HepG2 (cell line): Measurements from ENCODE around the gene LXN. TPM values are rescaled to one million over a fixed set of nuclear protein-coding genes. Genes with fewer than 3 reads are reported as not detected.

Source experiments
- ATAC-seq: fragments of 200-7000 bp; cut with Tn5 transposase; 3 replicates; pipeline ENCODE4 v1.9.1; 2020; ENCODE audit warnings: mild to moderate bottlenecking, moderate library complexity
- BruUV-seq: library from RNA; stranded (reverse); fragments of 400-500 nt; replicated peaks from 2 replicates; lab custom pipeline; 2021; lab: Mats Ljungman, UMichigan
- CTCF ChIA-PET: fragments of 300-600 bp; formaldehyde crosslinking; extraction: SDS; loops from one replicate; lab custom pipeline; 2021; ENCODE audit warnings: low total read pairs, inconsistent platforms, low intra/inter-chr PET ratio; lab: Yijun Ruan, JAX
- POLR2A ChIA-PET: fragments of 350-600 bp; sonication (Branson Sonifier 250); formaldehyde crosslinking; loops from one replicate; lab custom pipeline; 2020; ENCODE audit warnings: antibody characterized with exemption, inconsistent platforms; lab: Yijun Ruan, JAX
- DNase-seq: peaks from one replicate; pipeline ENCODE4 v3.0.0-alpha.2; 2015; ENCODE audit warnings: low spot score
- FAIRE-seq: peaks from 3 replicates; lab custom pipeline; 2011; peaks lifted over from hg19 to GRCh38; lab: Jason Lieb, UNC
- H2AFZ ChIP-seq: one replicate; pipeline ENCODE4 v1.6.1; 2011; ENCODE audit warnings: low read length, inconsistent platforms
- H3K27ac ChIP-seq: fragments of 300-600 bp; 3 replicates; pipeline ENCODE4 v1.8.0; 2011; ENCODE audit warnings: mixed run types, mild to moderate bottlenecking, mixed read lengths, low read length, inconsistent platforms; ENCODE audit not compliant: insufficient read depth; ENCODE audit errors: extremely low read length
- H3K27me3 ChIP-seq, 2 experiments: fragments of 200-600 bp in 1 of 2; 2 replicates in 1 of 2; 3 replicates in 1 of 2; pipeline versions ENCODE4 v1.6.0 to v1.8.0; 2011; ENCODE audit warnings: low read length in 2 of 2, mild to moderate bottlenecking in 2 of 2, moderate library complexity in 2 of 2, inconsistent platforms in 1 of 2; ENCODE audit not compliant: insufficient read depth in 2 of 2, control insufficient read depth in 1 of 2
- H3K36me3 ChIP-seq, 2 experiments: fragments of 200-600 bp in 1 of 2; replicated peaks in 1 of 2; 2 replicates in 1 of 2; 3 replicates in 1 of 2; pipeline versions ENCODE4 v1.5.1 to v1.8.0; 2011; ENCODE audit warnings: low read length in 2 of 2, inconsistent platforms in 1 of 2; ENCODE audit not compliant: insufficient read depth in 2 of 2, control insufficient read depth in 1 of 2
- H3K4me1 ChIP-seq: 2 replicates; pipeline ENCODE4 v1.5.1; 2012; ENCODE audit warnings: low read length, inconsistent platforms; ENCODE audit not compliant: insufficient read depth
- H3K4me2 ChIP-seq: 2 replicates; pipeline ENCODE4 v1.6.0; 2011; ENCODE audit warnings: low read depth, low read length, inconsistent platforms
- H3K4me3 ChIP-seq, 3 experiments: fragments of 200-600 bp in 1 of 3; sonication (generic), shearing (Covaris generic) in 1 of 3; replicated peaks in 1 of 3; 2 replicates each; pipeline ENCODE4 v1.5.1; 2011 to 2016; ENCODE audit warnings: low read length in 3 of 3, inconsistent platforms in 2 of 3, low read depth in 2 of 3, mild to moderate bottlenecking in 2 of 3, control low read depth in 1 of 3, mixed read lengths in 1 of 3; ENCODE audit not compliant: insufficient read depth in 1 of 3
- H3K79me2 ChIP-seq: one replicate; pipeline ENCODE4 v1.6.1; 2011; ENCODE audit warnings: low read length, inconsistent platforms; ENCODE audit not compliant: insufficient read depth
- H3K9ac ChIP-seq: 2 replicates; pipeline ENCODE4 v1.6.0; 2011; ENCODE audit warnings: mild to moderate bottlenecking, low read depth, low read length, inconsistent platforms; ENCODE audit not compliant: insufficient read depth
- H3K9me3 ChIP-seq: 2 replicates; pipeline ENCODE4 v1.5.1; 2012; ENCODE audit warnings: mild to moderate bottlenecking, low read length
- H4K20me1 ChIP-seq: 2 replicates; pipeline ENCODE4 v1.6.0; 2011; ENCODE audit warnings: inconsistent platforms, mild to moderate bottlenecking, low read length, moderate library complexity; ENCODE audit not compliant: insufficient read depth
- AGO2 ChIP-seq: fragments of 200-400 bp; formaldehyde crosslinking; optimal IDR thresholded peaks from 2 replicates; pipeline ENCODE3; 2017; ENCODE audit warnings: mild to moderate bottlenecking, low read depth, low read length, moderate library complexity
- HCFC1 ChIP-seq: fragments of 150-350 bp; IDR thresholded peaks from 2 replicates; pipeline ENCODE4 v1.6.1; 2014; ENCODE audit warnings: low read depth, low read length
- JARID2 ChIP-seq: sonication (generic); formaldehyde crosslinking; IDR thresholded peaks from 2 replicates; pipeline ENCODE4 v1.8.1; 2023; ENCODE audit warnings: missing genetic modification reagents, inconsistent platforms; ENCODE audit not compliant: insufficient replicate concordance
- MYC ChIP-seq: sonication (generic); formaldehyde crosslinking; IDR thresholded peaks from 2 replicates; pipeline ENCODE4 v1.9.0; 2021; ENCODE audit warnings: missing genetic modification reagents, borderline replicate concordance
- NCOA1 ChIP-seq: sonication (generic); formaldehyde crosslinking; IDR thresholded peaks from 2 replicates; pipeline ENCODE4 v1.9.0; 2021; ENCODE audit warnings: missing genetic modification reagents
- RORA ChIP-seq: sonication (generic); formaldehyde crosslinking; IDR thresholded peaks from 2 replicates; pipeline ENCODE4 v1.5.0; 2020; ENCODE audit warnings: mild to moderate bottlenecking, missing genetic modification reagents, moderate library complexity
- SNAPC2 ChIP-seq: sonication (generic); formaldehyde crosslinking; IDR thresholded peaks from 2 replicates; pipeline ENCODE4 v1.8.1; 2022; ENCODE audit warnings: mild to moderate bottlenecking, missing genetic modification reagents
- SRSF4 ChIP-seq: fragments of 200-400 bp; formaldehyde crosslinking; IDR thresholded peaks from one replicate; pipeline ENCODE4 v1.6.1; 2018; ENCODE audit warnings: mild to moderate bottlenecking, low read depth, low read length, moderate library complexity; ENCODE audit not compliant: poor library complexity, severe bottlenecking
- TRAFD1 ChIP-seq: sonication (generic); formaldehyde crosslinking; IDR thresholded peaks from 2 replicates; pipeline ENCODE4 v1.5.1; 2020; ENCODE audit warnings: missing genetic modification reagents, mild to moderate bottlenecking, borderline replicate concordance
- ZNF318 ChIP-seq: sonication (generic); formaldehyde crosslinking; IDR thresholded peaks from 2 replicates; pipeline ENCODE4 v1.4.0; 2020; ENCODE audit warnings: mild to moderate bottlenecking, missing genetic modification reagents
- ZNF546 ChIP-seq: sonication (generic); formaldehyde crosslinking; conservative IDR thresholded peaks from 2 replicates; pipeline ENCODE4 v1.8.1; 2023; ENCODE audit warnings: mild to moderate bottlenecking, missing genetic modification reagents
- ZNF691 ChIP-seq: sonication (generic); formaldehyde crosslinking; IDR thresholded peaks from 2 replicates; pipeline ENCODE4 v1.4.0; 2020; ENCODE audit warnings: missing genetic modification reagents, low read depth, mild to moderate bottlenecking, borderline replicate concordance
- ZNF777 ChIP-seq: sonication (generic); formaldehyde crosslinking; IDR thresholded peaks from 2 replicates; pipeline ENCODE4 v1.4.0; 2020; ENCODE audit warnings: missing genetic modification reagents
- WGBS: methylation state at CpG from one replicate; pipeline ENCODE4 v1.1.6; 2017; ENCODE audit warnings: low lambda C conversion rate; 5-methylcytosine and 5-hydroxymethylcytosine counted together
- in situ Hi-C: cut with HindIII; loops from 2 replicates; pipeline ENCODE4 v1.10.0; 2017; ENCODE audit warnings: low pct_unique_long_range_greater_than_20kb; ENCODE audit not compliant: extremely low pct_ligation_motif_present
- intact Hi-C: fragments of 100-400 bp; cut with micrococcal nuclease; formaldehyde crosslinking; loops from one replicate; pipeline ENCODE4 v1.10.0; 2022; ENCODE audit not compliant: unreplicated experiment
- polyA plus RNA-seq, 8 experiments: library from polyadenylated mRNA; depleted of rRNA in 3 of 8; stranded (reverse) in 7 of 8; unstranded in 1 of 8; fragments of >200 nt; fragmentation: Illumina TruSeq in 4 of 8; extraction: Trizol in 4 of 8; gene quantifications; 2 replicates each; pipeline versions ENCODE4 v1.2.1 to v1.2.3, GENCODE V29; 2011 to 2016; ENCODE audit warnings: low read depth in 4 of 8, missing spikeins in 1 of 8, mixed read lengths in 1 of 8; ENCODE audit not compliant: insufficient read depth in 1 of 8
- total RNA-seq, 5 experiments: library from RNA; depleted of rRNA; stranded (reverse); fragments of >200 nt; fragmentation: Illumina TruSeq; extraction: Trizol; gene quantifications; 2 replicates each; pipeline ENCODE4 v1.2.3, GENCODE V29; 2016; ENCODE audit warnings: low read depth in 1 of 5

LXN gene
- total and polyA plus RNA-seq, 2 of the 13 experiments (the other 11 are each of a cell fraction or from before 2014, with no cell fraction given): not detected

- TF ChIP-seq TRAFD1 (CRISPR knock-in tag): no peak
- TF ChIP-seq ZNF691 (CRISPR knock-in tag): no peak
- TF ChIP-seq AGO2: no peak
Observed at GRCh38 chr3:158642005-158642404, 30.4 kb downstream of the LXN start (continued).

DNA sequence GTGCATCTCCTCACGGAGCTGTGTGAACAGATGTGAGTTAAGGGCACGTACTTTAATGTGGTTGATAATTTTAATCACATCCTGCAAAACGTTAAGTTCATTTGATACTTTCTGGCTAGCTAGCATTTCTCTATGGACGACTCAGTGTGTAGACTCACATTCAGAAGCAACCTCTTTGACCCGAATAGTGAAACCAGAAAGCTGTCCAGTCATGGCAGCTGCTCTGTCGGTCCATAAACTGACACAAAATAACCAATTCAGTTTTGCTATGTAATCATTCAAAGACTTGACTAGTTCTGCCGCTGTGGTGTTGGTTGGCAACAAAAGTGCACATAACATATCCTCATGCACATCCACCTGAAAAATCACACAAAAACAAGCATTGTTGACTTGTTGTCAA lies 31.8 kb downstream of the LXN start:
- Histone ChIP-seq H3K79me2 (peaks cover 11% of the 10 kb centered on the region), H3K27ac (no peak overlapping the region), H3K36me3 (no peaks in the 10 kb centered on the region), H3K4me2 (peak overlapping the region; percentile 48; the same call in 1 of the 2 replicates), H3K27me3 (no peaks in the 10 kb centered on the region; a peak in 1 of 5 replicates), H2AFZ (peak overlapping the region; percentile 69), H3K9me3 (no peaks in the 10 kb centered on the region), H3K4me3 (no peak overlapping the region), H3K4me1 (peaks cover 13% of the 10 kb centered on the region), H3K9ac (no peak overlapping the region), H4K20me1 (no peaks in the 10 kb centered on the region; the same call in 1 of the 2 replicates)
- no TSS peak for BruUV-seq
- DNase-seq (no peak), FAIRE-seq (no peak), ATAC-seq (no peak)
- intact Hi-C loops: loop anchor here (5.0 to 10.0 kb wide), 4 partner anchors 88 to 1026 kb away; partner anchors contain the start of gene MFSD1
- in situ Hi-C loops: loop anchor here (5.0 kb wide), 1 partner anchor 103 kb away; no protein-coding TSS in a partner anchor
- ChIA-PET CTCF (no interaction called here), POLR2A (no interaction called here)
- 39% methylated on average over 7 of the region's 7 CpGs for WGBS
- TF ChIP-seq MYC (CRISPR knock-in tag): no peak
- TF ChIP-seq NCOA1 (CRISPR knock-in tag): no peak
- TF ChIP-seq ZNF318 (CRISPR knock-in tag): no peak
- no peak for TF ChIP-seq ZNF546 (CRISPR knock-in tag)
- TF ChIP-seq HCFC1: no peak
- TF ChIP-seq SRSF4: no peak
- TF ChIP-seq RORA: no peak
- no peak for TF ChIP-seq SNAPC2
- no peak for TF ChIP-seq ZNF777 (CRISPR knock-in tag)
- TF ChIP-seq JARID2: no peak
